GM10248 (cell line): ENCODE measurements around the gene SLC34A2.
"Not testable (repeated sequence)": the region's sequence is repeated elsewhere in the genome, so short reads cannot be mapped to it uniquely, and the experiment has no call there.

Experiments used
- CTCF ChIA-PET: fragments of 300-600 bp; sonication (Branson Sonifier 250); formaldehyde crosslinking; extraction: SDS; loops from one replicate; lab custom pipeline; 2021; ENCODE audit warnings: antibody characterized with exemption; lab: Yijun Ruan, JAX
- POLR2A ChIA-PET: fragments of 350-650 bp; sonication (Branson Sonifier 250); formaldehyde crosslinking; extraction: SDS; loops from one replicate; lab custom pipeline; 2020; ENCODE audit warnings: antibody characterized with exemption; lab: Yijun Ruan, JAX
- DNase-seq: peaks from one replicate; pipeline ENCODE4 v3.0.0; 2012; ENCODE audit errors: extremely low spot score
- TF ChIP-seq, protein P1 (sequence below): IDR thresholded peaks from 2 replicates; pipeline ENCODE4 v1.5.1; 2012; ENCODE audit warnings: mild to moderate bottlenecking, low read depth; ENCODE audit errors: extremely low read depth, missing control alignments, control extremely low read depth

The SLC34A2 gene, protein sequence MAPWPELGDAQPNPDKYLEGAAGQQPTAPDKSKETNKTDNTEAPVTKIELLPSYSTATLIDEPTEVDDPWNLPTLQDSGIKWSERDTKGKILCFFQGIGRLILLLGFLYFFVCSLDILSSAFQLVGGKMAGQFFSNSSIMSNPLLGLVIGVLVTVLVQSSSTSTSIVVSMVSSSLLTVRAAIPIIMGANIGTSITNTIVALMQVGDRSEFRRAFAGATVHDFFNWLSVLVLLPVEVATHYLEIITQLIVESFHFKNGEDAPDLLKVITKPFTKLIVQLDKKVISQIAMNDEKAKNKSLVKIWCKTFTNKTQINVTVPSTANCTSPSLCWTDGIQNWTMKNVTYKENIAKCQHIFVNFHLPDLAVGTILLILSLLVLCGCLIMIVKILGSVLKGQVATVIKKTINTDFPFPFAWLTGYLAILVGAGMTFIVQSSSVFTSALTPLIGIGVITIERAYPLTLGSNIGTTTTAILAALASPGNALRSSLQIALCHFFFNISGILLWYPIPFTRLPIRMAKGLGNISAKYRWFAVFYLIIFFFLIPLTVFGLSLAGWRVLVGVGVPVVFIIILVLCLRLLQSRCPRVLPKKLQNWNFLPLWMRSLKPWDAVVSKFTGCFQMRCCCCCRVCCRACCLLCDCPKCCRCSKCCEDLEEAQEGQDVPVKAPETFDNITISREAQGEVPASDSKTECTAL

DNA sequence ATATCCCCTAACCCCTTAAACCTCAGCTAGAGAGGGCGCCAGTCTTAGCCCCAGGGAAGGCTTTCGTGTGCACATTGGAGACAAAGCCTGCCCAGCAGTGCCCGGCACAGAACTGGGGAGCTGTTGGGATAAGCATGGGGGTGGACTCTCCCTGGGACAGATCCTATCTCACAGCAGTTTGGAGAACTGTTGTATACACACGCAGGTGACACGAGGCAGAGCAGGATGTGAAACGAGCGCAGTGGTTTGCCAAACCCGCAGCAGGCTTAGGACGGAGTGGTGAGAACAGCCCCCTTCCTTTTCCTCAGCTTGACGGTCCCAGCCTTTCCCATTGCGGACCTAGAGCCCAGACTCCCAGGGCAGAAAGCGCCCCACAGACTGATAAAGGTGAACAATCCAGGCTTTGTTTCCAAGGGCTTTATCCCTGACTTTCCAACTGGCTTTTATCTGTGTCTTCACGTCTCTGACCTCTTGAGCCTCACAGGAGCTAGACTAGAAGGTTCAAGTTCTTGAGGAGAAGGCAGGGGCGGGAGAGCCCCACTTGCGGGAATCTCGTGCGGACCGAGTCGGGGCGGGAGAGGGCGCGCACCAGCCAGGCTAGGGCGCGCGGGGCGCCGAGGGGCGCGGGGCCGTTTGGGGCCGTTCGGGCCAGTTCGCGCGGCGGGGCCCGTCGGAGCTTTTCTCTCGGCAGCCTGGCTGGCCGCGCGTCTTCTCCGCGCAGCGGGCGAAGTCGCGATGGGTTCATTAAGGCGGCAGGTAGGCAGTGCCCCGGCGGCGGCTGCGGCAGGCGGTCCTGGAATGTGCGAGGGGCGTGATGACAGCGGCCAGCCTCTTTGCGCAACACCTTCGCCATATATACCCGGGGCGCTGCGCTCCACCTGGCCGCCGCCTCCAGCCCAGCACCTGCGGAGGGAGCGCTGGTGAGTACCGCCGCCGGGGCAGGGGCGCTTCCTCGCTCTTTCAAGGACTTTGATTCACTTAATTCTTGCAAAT is at the start of gene SLC34A2:
SLC34A2 (plus strand) TSS at position 881 of the 993 bp plus-strand sequence. CDS start 6,650 bp downstream, outside the sequence.
- DNase-seq, result no peak
- POLR2A ChIA-PET, result no interaction called here
- TF ChIP-seq, protein P1, sequence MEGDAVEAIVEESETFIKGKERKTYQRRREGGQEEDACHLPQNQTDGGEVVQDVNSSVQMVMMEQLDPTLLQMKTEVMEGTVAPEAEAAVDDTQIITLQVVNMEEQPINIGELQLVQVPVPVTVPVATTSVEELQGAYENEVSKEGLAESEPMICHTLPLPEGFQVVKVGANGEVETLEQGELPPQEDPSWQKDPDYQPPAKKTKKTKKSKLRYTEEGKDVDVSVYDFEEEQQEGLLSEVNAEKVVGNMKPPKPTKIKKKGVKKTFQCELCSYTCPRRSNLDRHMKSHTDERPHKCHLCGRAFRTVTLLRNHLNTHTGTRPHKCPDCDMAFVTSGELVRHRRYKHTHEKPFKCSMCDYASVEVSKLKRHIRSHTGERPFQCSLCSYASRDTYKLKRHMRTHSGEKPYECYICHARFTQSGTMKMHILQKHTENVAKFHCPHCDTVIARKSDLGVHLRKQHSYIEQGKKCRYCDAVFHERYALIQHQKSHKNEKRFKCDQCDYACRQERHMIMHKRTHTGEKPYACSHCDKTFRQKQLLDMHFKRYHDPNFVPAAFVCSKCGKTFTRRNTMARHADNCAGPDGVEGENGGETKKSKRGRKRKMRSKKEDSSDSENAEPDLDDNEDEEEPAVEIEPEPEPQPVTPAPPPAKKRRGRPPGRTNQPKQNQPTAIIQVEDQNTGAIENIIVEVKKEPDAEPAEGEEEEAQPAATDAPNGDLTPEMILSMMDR, result no peak
- CTCF ChIA-PET, result interaction anchor here (1.0 kb wide), 1 partner anchor 14 kb away, joined by 3 read pairs; no protein-coding TSS in a partner anchor

DNA sequence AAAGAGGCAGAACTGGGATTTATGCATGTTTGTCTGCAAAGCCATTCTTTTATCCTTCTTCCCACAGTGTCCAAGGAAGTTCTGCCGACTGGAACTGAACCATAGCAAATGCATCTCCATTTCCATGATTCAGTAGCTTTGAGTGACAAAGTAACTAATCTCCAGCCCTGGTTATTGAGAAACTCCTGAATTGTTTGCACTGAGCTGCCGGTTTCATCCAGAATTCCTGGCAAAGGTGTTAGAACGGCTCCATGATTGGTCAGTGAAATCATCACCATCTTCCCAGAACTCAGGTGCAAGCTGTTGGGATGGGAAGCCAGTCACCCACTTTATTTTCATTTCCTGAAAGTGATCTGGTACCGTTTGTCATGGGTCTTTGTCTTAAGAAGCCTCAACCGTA is 47.0 kb upstream of the SLC34A2 start:
- TF ChIP-seq, protein P1, result no peak
- ChIA-PET CTCF (interaction anchor here (1.6 kb wide), 1 partner anchor 16 kb away, joined by 4 read pairs; no protein-coding TSS in a partner anchor), POLR2A (interaction anchor here (0.6 kb wide), 1 partner anchor 90 kb away, joined by 4 read pairs; no protein-coding TSS in a partner anchor)
- DNase-seq, result no peak

DNA sequence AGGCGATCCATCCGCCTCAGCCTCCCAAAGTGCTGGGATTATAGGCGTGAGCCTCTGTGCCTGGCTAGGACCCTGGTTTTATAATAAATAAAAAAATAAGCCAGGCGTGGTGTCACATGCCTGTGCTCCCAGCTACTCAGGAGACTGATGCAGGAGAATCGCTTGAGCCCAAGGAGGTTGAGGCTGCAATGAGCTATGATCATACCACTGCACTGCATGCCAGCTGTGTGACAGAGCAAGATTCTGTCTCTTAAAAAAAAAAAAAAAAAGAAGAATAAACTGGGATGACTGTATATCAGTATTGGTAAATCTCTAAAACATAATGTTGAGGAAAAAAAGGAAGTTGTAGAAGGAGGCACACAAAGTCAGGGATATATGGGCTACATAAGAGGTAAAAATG is 45.7 kb upstream of the SLC34A2 start:
- CTCF ChIA-PET, result interaction anchor here (1.6 kb wide), 1 partner anchor 15 kb away, joined by 4 read pairs; no protein-coding TSS in a partner anchor
- DNase-seq, result no peak
- TF ChIP-seq, protein P1, result no peak
- POLR2A ChIA-PET, result no interaction called here

DNA sequence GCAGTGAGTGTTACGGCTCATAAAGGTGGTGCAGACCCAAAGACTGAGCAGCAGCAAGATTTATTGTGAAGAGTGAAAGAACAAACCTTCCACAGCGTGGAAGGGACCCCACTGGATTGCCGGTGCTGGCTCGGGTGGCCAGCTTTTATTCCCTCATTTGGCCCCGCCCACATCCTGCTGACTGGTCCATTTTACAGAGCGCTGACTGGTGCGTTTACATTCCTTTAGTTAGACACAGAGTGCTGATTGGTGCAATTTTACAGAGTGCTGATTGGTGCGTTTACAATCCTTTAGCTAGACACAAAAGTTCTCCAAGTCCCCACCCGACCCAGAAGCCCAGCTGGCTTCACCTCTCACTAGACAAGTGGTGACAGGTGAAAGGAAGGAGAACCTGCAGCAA is 42.0 kb upstream of the SLC34A2 start:
- DNase-seq, POLR2A ChIA-PET, CTCF ChIA-PET: not testable (repeated sequence)

DNA sequence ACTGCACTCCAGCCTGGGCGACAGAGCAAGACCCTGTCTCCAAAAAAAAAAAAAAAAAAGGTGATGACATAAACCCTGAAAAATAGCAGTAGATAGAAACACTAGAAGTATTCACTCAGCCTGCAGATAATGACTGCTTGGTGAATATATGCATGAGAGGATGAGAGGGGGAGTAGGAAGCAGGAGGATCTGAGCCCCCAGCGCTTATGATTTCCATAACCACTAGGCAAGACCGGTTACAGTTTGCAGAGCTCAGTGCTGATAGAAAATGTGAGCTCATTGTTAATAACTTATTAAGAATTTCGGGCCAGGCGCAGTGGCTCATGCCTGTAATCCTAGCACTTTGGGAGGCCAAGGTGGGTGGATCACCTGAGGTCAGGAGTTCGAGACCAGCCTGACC is 40.8 kb upstream of the SLC34A2 start:
- no peak for DNase-seq
- CTCF ChIA-PET, result no interaction called here
- POLR2A ChIA-PET, result no interaction called here
- TF ChIP-seq, protein P1, result no peak

DNA sequence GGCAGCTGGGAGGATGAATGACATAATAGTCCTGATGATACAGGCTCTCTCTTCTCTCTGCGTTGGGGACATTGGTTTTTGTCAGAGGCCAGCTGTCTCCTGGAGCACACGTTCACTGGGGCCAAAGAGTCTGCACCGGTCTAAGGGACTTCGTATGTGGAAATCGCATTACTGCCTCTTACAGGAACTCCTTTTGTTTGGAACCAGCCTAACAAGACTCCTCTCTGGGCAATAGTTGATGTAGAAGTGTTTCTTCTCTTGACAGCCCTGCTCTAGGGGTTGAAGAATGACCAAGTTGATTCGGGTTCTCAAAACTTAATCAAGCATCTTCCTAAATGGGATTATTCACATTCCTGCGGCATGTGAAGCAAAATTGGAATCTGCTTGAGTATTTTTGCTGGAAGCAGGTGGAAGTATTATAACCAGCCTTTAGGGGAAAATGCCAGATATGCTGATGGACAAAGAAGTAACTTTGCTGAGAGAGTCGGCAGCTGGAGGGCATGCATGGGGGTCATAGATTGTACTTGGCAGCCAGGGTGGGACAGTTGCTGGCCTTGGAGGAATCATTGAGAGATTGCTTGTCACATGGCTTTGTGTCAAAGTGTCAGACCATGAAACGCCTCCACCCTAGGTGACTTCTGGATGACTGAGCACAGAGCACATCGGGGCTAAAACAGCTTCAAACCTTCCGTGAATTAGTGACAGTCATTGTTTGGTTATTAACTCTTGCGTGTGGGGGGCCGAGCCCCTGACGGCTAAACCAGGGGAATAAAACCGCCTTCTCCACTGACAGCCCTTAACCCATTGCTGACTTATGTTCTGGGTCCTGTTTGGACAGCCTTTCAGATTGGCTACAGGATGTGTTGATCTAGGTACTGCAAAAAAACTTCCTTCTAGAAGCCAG is 34.4 kb upstream of the SLC34A2 start:
- POLR2A ChIA-PET, result no interaction called here
- DNase-seq, result no peak
- TF ChIP-seq, protein P1, result no peak
- CTCF ChIA-PET, result no interaction called here
